ENCODE results near the gene CA11. TPM values are rescaled to one million over a fixed set of nuclear protein-coding genes. Genes with fewer than 3 reads are reported as not detected.

CA11 gene
- total and polyA plus RNA-seq, 2 donors (not counting 1 experiment from before 2014, with no cell fraction given) = 1.7 to 4.1 TPM

DNA sequence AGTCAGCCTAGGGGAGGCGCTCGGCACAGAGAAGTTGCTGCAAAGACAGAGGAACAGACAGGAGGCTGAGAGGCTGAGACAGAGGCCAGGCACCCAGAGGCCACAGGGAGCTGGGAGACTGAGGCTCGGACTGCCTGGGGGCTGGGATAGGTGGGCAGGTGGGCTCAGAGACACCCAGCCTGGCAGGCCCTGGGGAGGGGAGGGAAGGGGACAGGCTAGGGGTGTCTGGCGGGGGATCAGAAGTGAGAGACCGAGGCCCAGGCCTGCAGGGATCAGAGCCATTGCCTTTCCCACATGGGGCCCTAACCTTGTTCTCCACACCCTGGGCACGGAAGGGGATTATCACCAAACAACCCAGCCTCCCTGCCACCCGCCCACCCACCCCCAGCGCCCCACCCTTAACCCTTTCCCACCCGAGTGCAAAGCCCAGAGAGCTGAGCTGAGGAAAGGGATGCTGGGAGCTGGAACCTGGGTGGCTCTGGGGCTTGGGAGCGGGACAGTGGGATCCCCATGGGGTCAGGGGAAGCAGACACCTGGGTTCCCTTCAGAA is 25.5 kb upstream of the CA11 start:
- no peaks in the 10 kb centered on the region for H3K27me3 ChIP-seq (ENCODE audit: control insufficient read depth, insufficient read depth, low read length)
- DNase-seq (ENCODE audit: low read depth in 2 of 2) = no peak
- no peak for TF ChIP-seq EZH2 (IDR thresholded peaks at IDR 0.05; ENCODE audit: low read length, missing control alignments)
- TF ChIP-seq, protein P1, sequence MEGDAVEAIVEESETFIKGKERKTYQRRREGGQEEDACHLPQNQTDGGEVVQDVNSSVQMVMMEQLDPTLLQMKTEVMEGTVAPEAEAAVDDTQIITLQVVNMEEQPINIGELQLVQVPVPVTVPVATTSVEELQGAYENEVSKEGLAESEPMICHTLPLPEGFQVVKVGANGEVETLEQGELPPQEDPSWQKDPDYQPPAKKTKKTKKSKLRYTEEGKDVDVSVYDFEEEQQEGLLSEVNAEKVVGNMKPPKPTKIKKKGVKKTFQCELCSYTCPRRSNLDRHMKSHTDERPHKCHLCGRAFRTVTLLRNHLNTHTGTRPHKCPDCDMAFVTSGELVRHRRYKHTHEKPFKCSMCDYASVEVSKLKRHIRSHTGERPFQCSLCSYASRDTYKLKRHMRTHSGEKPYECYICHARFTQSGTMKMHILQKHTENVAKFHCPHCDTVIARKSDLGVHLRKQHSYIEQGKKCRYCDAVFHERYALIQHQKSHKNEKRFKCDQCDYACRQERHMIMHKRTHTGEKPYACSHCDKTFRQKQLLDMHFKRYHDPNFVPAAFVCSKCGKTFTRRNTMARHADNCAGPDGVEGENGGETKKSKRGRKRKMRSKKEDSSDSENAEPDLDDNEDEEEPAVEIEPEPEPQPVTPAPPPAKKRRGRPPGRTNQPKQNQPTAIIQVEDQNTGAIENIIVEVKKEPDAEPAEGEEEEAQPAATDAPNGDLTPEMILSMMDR (conservative IDR thresholded peaks at IDR 0.05 in 1 of 2, IDR thresholded peaks at IDR 0.05 in 1 of 2; ENCODE audit: low read depth in 1 of 2, low read length in 2 of 2) = no peak
- H3K36me3 ChIP-seq (ENCODE audit: control insufficient read depth, insufficient read depth, low read length) = no peaks in the 10 kb centered on the region
- no peaks in the 10 kb centered on the region for H4K20me1 ChIP-seq (ENCODE audit: control insufficient read depth, extremely low read depth, insufficient read depth, low read length)
- H3K4me2 ChIP-seq (ENCODE audit: extremely low read depth, insufficient read depth, low read length) = no peak overlapping the region
- no peaks in the 10 kb centered on the region for H3K79me2 ChIP-seq (ENCODE audit: control insufficient read depth, insufficient read depth, low read length)
- no peak overlapping the region for H3K4me3 ChIP-seq (replicated peaks in 1 of 4; ENCODE audit: control extremely low read depth in 1 of 4, insufficient read depth in 1 of 4, low read depth in 3 of 4, low read length in 4 of 4)
- no peak overlapping the region for H3K27ac ChIP-seq (ENCODE audit: insufficient read depth, low read length)
- no peak overlapping the region for H2AFZ ChIP-seq (ENCODE audit: low read length)
- no peaks in the 10 kb centered on the region for H3K4me1 ChIP-seq (ENCODE audit: control insufficient read depth, extremely low read depth, insufficient read depth, low read length)
- H3K9me3 ChIP-seq (ENCODE audit: control insufficient read depth, insufficient read depth, low read depth, low read length) = no peaks in the 10 kb centered on the region
- H3K9ac ChIP-seq (ENCODE audit: insufficient read depth, low read length) = no peak overlapping the region

DNA sequence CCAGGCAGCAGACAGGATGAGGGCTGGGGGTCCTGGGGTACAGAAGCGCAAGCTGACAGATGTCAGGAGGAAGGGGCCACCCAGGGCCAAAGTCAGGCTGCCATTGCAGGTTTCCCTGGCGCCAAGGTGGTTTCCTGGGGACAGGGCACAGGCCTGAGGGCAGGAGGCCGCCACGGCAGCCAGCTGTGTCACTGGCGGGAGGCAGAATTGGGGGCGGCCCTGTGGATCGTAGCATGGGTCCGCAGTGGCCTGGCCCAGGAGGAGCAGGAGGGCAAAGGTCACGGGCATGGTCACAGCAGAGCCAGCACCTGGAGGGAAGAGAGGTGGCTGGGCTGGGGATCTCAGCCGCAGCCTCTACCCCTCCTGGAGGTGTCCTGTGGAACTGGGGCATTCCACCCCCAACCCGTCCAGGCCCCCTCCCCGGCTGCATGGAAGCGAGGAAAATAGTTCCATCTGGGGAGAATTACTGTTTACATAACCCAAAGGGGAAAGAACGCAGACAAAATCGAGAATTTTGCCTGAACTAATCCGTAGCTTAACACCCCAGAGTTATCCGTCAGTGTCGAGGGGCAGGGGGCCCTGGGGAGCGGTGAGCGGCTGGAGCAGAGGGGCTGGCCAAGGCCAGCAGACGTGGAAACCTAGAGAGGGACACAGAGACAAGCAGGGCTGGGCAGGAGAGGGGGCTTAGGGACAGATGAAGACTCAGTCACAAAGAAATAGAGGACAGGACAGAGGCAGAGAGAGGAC is 24.9 kb upstream of the CA11 start:
- H4K20me1 ChIP-seq (ENCODE audit: control insufficient read depth, extremely low read depth, insufficient read depth, low read length) = no peaks in the 10 kb centered on the region
- H3K4me2 ChIP-seq (ENCODE audit: extremely low read depth, insufficient read depth, low read length) = no peak overlapping the region
- H3K27me3 ChIP-seq (ENCODE audit: control insufficient read depth, insufficient read depth, low read length) = no peaks in the 10 kb centered on the region
- H3K27ac ChIP-seq (ENCODE audit: insufficient read depth, low read length) = no peak overlapping the region
- no peak overlapping the region for H2AFZ ChIP-seq (ENCODE audit: low read length)
- DNase-seq (ENCODE audit: low read depth in 2 of 2) = no peak
- H3K9ac ChIP-seq (ENCODE audit: insufficient read depth, low read length) = no peak overlapping the region
- no peak for TF ChIP-seq EZH2 (IDR thresholded peaks at IDR 0.05; ENCODE audit: low read length, missing control alignments)
- TF ChIP-seq, protein P1 (conservative IDR thresholded peaks at IDR 0.05 in 1 of 2, IDR thresholded peaks at IDR 0.05 in 1 of 2; ENCODE audit: low read depth in 1 of 2, low read length in 2 of 2) = no peak
- no peaks in the 10 kb centered on the region for H3K4me1 ChIP-seq (ENCODE audit: control insufficient read depth, extremely low read depth, insufficient read depth, low read length)
- no peaks in the 10 kb centered on the region for H3K9me3 ChIP-seq (ENCODE audit: control insufficient read depth, insufficient read depth, low read depth, low read length)
- no peak overlapping the region for H3K4me3 ChIP-seq (replicated peaks in 1 of 4; ENCODE audit: control extremely low read depth in 1 of 4, insufficient read depth in 1 of 4, low read depth in 3 of 4, low read length in 4 of 4)
- H3K36me3 ChIP-seq (ENCODE audit: control insufficient read depth, insufficient read depth, low read length) = no peaks in the 10 kb centered on the region
- H3K79me2 ChIP-seq (ENCODE audit: control insufficient read depth, insufficient read depth, low read length) = no peaks in the 10 kb centered on the region

DNA sequence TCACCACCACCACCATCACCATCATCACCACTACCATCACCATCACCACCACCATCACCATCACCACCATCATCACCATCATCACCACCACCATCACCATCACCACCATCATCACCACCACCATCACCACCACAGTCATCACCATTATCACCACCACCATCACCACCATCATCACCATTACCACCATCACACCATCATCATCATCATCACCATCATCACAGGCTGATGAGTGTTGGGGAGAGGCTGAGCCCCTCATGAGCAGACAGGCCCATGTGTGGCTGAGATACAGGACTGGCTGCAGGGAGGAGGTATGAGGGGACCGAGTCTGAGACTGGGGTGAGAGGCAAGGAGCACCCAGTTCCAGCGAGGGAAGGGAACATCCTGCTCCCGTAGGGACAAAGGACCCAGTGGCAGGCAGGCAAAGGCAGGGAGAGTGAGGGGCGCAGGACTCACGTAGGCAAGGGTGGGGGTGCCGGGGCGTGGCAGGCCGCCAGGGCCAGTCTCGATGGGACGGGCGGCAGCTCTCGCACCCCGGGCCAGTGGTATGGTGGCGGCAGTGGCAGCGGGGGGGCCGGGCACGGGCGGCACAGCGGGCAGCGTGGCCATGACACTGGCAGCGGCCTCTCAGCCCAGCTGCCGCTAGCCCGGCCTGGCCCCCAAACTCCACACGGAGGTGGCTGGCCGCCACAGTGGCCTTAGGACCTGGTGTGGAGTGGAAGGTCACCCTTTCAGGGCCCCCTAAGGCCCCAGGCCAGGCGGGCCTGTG is 24.1 kb upstream of the CA11 start:
- TF ChIP-seq, protein P1 (conservative IDR thresholded peaks at IDR 0.05 in 1 of 2, IDR thresholded peaks at IDR 0.05 in 1 of 2; ENCODE audit: low read depth in 1 of 2, low read length in 2 of 2) = no peak
- no peak for TF ChIP-seq EZH2 (IDR thresholded peaks at IDR 0.05; ENCODE audit: low read length, missing control alignments)
- H3K27ac ChIP-seq (ENCODE audit: insufficient read depth, low read length) = no peak overlapping the region
- no peak overlapping the region for H2AFZ ChIP-seq (ENCODE audit: low read length)
- DNase-seq (ENCODE audit: low read depth in 2 of 2) = no peak
- no peaks in the 10 kb centered on the region for H3K27me3 ChIP-seq (ENCODE audit: control insufficient read depth, insufficient read depth, low read length)
- no peaks in the 10 kb centered on the region for H3K4me1 ChIP-seq (ENCODE audit: control insufficient read depth, extremely low read depth, insufficient read depth, low read length)
- no peaks in the 10 kb centered on the region for H3K36me3 ChIP-seq (ENCODE audit: control insufficient read depth, insufficient read depth, low read length)
- H3K4me3 ChIP-seq (replicated peaks in 1 of 4; ENCODE audit: control extremely low read depth in 1 of 4, insufficient read depth in 1 of 4, low read depth in 3 of 4, low read length in 4 of 4) = no peak overlapping the region
- no peaks in the 10 kb centered on the region for H3K9me3 ChIP-seq (ENCODE audit: control insufficient read depth, insufficient read depth, low read depth, low read length)
- no peaks in the 10 kb centered on the region for H3K79me2 ChIP-seq (ENCODE audit: control insufficient read depth, insufficient read depth, low read length)
- no peak overlapping the region for H3K4me2 ChIP-seq (ENCODE audit: extremely low read depth, insufficient read depth, low read length)
- H3K9ac ChIP-seq (ENCODE audit: insufficient read depth, low read length) = no peak overlapping the region
- H4K20me1 ChIP-seq (ENCODE audit: control insufficient read depth, extremely low read depth, insufficient read depth, low read length) = no peaks in the 10 kb centered on the region
